GM12801 (cell line): ENCODE measurements around the gene CPN1.

Source experiments
- TF ChIP-seq, protein P1 (sequence below): IDR thresholded peaks from one replicate; pipeline ENCODE4 v1.5.1; 2011; ENCODE audit warnings: control low read depth; ENCODE audit not compliant: insufficient read length; ENCODE audit errors: extremely low read depth

CPN1 gene

DNA sequence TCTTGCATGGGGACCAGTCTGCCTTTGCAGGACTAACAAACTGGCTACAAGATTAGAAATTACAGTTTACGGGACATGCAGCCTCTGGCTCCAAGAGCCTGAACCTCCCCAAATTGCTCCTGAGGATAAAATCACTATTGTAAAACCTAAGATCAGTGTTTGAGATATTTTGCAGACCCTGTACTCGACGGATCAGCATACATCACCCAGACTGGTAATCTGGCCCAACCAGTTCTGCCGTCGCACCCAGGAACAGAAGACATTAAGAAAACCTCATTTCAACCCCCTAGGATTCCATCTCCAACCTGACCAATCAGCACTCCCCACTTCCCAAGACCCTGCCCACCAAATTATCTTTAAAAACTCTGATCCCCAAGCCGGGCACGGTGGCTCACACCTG lies 44.8 kb downstream of the CPN1 start:
- TF ChIP-seq, protein P1, sequence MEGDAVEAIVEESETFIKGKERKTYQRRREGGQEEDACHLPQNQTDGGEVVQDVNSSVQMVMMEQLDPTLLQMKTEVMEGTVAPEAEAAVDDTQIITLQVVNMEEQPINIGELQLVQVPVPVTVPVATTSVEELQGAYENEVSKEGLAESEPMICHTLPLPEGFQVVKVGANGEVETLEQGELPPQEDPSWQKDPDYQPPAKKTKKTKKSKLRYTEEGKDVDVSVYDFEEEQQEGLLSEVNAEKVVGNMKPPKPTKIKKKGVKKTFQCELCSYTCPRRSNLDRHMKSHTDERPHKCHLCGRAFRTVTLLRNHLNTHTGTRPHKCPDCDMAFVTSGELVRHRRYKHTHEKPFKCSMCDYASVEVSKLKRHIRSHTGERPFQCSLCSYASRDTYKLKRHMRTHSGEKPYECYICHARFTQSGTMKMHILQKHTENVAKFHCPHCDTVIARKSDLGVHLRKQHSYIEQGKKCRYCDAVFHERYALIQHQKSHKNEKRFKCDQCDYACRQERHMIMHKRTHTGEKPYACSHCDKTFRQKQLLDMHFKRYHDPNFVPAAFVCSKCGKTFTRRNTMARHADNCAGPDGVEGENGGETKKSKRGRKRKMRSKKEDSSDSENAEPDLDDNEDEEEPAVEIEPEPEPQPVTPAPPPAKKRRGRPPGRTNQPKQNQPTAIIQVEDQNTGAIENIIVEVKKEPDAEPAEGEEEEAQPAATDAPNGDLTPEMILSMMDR = no peak

DNA sequence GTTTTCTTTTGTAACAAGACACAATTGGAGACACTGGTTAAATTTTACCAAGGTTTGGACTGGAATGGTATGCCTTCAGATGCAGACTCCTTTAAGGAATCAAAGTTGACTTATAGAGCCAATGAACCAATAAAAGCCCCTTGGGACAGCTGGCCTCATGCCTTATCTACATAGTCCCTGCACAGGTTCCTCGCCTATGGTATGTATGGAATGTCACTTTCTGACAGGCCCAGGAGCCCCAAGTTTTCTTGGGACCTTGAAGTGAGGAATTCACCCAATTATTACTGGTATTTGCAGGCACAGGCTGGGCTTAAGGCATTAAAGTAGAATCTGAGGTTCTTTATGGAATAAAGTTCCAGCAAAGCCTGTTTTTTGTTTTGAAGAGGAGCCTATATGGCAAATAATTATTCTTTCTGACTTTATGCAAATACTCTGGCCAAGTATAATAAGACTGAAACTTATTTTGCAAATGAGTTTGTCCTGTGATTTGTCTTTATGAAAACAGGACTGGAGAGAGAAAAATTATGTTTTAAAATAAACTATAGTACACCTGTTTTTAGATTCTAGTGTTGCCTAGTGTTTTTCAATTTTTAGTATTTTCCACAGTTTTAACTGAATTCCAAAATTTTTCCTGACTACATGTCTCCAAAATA lies 47.8 kb downstream of the CPN1 start:
- TF ChIP-seq, protein P1 = no peak

DNA sequence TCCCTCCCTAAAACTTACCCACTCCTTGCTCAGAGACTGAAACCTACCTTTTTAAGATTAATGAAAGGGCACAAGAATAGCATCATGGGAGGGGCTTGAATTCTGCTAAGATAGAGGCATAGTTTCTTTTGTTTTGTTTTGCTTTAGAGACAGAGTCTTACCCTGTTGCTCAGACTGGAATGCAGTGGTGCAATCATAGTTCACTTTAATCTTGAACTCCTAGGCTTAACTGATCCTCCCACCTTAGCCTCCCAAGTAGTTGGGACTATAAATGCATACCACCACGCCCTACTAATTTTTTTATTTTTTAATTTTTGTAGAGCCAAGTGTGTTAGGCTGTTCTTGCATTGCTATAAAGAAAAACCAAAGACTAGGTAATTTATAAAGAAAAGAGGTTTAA lies 54.3 kb downstream of the CPN1 start:
- TF ChIP-seq, protein P1 = no peak

DNA sequence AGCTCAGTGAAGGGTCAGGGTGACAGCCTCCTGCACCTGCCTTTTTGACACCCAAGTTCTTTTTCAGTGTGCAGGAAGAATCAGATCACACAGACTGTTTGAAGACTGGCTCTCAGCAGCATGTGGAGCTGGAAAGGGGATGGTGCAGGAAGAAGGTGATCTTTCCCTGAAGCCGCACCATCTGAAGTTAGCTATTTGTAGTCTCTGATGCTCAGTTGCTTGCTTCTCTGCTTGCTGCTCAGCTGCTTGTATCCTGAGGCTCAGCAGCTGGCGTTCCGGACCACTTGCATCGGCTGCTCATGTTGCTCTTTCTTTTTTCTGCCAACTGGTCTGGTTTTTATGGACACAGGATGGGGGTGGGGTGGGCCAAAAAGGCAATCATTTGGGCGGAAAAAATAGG lies 56.1 kb downstream of the CPN1 start:
- TF ChIP-seq, protein P1 = no peak

DNA sequence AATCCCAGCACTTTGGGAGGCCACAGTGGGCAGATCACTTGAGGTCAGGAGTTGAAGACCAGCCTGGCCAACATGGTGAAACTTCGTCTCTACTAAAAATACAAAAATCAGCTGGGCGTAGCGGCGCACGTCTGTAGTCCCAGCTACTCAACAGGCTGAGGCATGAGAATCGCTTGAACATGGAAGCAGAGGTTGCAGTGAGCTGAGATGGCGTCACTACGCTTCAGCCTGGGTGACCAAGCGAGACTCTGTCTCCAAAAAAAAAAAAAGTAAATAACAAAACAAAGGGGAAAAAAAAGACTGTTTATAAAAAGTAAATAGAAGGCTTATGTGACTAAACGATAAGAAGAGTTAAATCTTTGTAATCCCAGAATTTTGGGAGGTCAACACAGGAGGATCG lies 56.9 kb downstream of the CPN1 start:
- TF ChIP-seq, protein P1 = no peak

DNA sequence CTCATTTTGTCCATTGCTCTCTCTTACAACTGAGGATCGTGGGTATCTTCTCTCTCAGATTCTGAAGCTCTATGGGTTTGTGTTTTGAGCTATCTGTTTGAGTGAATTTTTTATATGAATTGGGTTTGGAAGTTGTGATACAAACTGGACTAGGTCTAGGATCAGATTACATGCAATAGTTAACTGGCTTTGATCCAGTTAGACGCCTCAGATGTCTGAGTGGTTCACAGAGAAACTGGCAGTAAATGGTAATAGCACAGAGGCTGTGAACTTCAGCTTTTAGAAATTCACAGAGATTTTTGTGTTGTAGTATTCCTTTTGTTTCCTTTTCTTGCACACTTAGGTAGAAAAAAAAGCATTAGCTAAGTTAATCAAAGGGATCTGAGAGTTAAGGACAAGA lies 59.3 kb downstream of the CPN1 start:
- TF ChIP-seq, protein P1 = no peak

DNA sequence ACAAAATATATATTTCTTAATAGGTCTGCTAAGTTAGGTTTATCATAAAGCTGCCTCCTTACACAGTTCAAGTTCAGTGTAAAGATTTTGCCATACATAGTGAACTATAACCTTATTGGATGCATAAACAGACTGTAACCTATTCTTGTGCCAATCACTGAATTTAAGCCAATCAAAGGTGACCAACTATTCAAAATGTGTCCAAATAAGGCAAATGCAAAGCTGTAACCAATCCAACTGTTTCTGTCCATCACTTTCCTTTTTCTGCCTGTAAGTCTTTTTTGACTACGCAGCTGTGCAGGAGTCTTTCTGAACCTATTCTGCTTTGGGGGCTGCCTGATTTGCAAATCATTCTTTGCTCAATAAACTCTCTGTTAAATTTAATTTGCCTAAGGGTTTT lies 60.3 kb downstream of the CPN1 start:
- TF ChIP-seq, protein P1 = no peak

DNA sequence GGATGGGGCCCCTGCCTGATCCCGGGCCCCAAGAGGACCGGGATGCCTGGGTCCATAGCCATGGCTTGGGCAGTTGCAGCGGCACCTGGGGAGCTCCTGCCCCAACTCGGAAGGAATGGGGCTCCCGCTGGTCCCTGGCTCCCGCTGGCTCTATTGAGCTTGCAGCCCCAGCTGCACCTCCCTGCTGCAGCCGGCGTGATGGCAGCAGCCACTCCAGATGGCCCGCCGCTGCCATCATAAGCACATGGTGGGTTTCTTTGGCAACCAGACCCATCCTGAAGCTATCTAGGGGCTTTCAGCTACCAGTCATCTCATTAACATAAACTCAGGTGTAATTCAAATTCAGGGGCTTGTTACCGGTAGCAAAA lies 60.8 kb downstream of the CPN1 start:
- TF ChIP-seq, protein P1 = no peak
